H1 (cell line): ENCODE results near the gene MCM3AP. TPM values are rescaled to one million over a fixed set of nuclear protein-coding genes. Genes with fewer than 3 reads are reported as not detected.

Experiments used
- GABPA ChIP-seq: IDR thresholded peaks from 2 replicates; pipeline ENCODE4 v1.6.1; 2011; ENCODE audit warnings: mild to moderate bottlenecking, low read length, moderate library complexity, borderline replicate concordance; ENCODE audit not compliant: insufficient read depth
- HDAC2 ChIP-seq, 2 experiments: fragments of 300-600 bp in 1 of 2; sonication (generic) in 1 of 2; IDR thresholded peaks; 2 replicates each; pipeline ENCODE4 v1.6.1; 2011 to 2012; ENCODE audit warnings: low read depth in 2 of 2, low read length in 2 of 2, mild to moderate bottlenecking in 2 of 2, moderate library complexity in 2 of 2, borderline replicate concordance in 1 of 2, inconsistent platforms in 1 of 2
- POLR2AphosphoS5 ChIP-seq: IDR thresholded peaks from 2 replicates; pipeline ENCODE4 v1.6.1; 2011; ENCODE audit warnings: low read depth, low read length
- polyA plus RNA-seq, 7 experiments: library from polyadenylated mRNA; depleted of rRNA in 3 of 7; stranded (reverse) in 5 of 7; unstranded in 2 of 7; fragments of >200 nt in 5 of 7; fragments of 200-250 nt in 2 of 7; gene quantifications; 1 replicate in 5 of 7; 2 replicates in 1 of 7; 4 replicates in 1 of 7; pipeline versions ENCODE4 v1.2.1 to v1.2.3, GENCODE V29; 2011 to 2013; ENCODE audit warnings: missing spikeins in 2 of 7, mixed read lengths in 2 of 7
- total RNA-seq: library from RNA; stranded (reverse); fragmentation: NEBNext Ultra II Directional; extraction: Animal tissue kit (Norgen Biotek cat#: 25700); gene quantifications from 2 replicates; pipeline ENCODE4 v1.2.1, GENCODE V29; 2021

The MCM3AP gene
- total and polyA plus RNA-seq, 2 of the 8 experiments (the other 6 are each of a cell fraction or from before 2014, with no cell fraction given): 37.2 to 119 TPM

DNA sequence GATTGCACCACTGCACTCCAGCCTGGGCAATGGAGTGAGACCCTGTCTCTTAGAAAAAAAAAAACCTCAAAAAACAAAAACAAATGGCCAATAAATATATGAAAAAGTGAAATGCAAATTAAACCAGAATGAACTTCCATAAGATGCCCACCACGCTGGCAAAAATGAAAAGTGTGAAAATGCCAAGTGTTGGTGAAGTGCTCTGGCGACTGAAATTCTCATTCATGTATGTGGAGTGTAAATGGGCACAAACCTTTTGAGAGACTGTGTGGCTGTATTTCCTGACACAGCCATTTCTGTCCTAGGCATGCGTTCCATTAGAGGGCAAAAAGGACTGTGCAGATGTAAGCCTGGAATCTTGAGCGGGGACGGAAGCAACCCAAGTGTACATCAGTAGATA, 19.0 kb upstream of the MCM3AP start (continued):
- no peak for TF ChIP-seq GABPA
- TF ChIP-seq HDAC2 (IDR thresholded peaks at IDR 0.05; ENCODE audit: borderline replicate concordance in 1 of 2, low read depth in 2 of 2, low read length in 2 of 2): no peak
- no peak for TF ChIP-seq POLR2AphosphoS5
